H9 (cell line): ENCODE data around the gene COLEC12. TPM values are rescaled to one million over a fixed set of nuclear protein-coding genes. Genes with fewer than 3 reads are reported as not detected.

Source experiments
- DNase-seq: peaks from one replicate; pipeline ENCODE4 v3.0.0-alpha.2; 2017
- H2AFZ ChIP-seq: one replicate; pipeline ENCODE4 v1.6.1; 2013; ENCODE audit warnings: mild to moderate bottlenecking, low read length, control low read depth, moderate library complexity
- H2AK5ac ChIP-seq: 2 replicates; pipeline ENCODE4 v1.6.1; 2013; ENCODE audit warnings: low read length, control low read depth, mixed read lengths; ENCODE audit not compliant: insufficient read length
- H2BK120ac ChIP-seq: one replicate; pipeline ENCODE4 v1.6.1; 2013; ENCODE audit warnings: low read depth, mild to moderate bottlenecking, low read length, control low read depth, inconsistent platforms; ENCODE audit not compliant: poor library complexity, severe bottlenecking
- H2BK12ac ChIP-seq: 2 replicates; pipeline ENCODE4 v1.6.1; 2013; ENCODE audit warnings: low read length, control low read depth, mixed read lengths, low read depth; ENCODE audit not compliant: insufficient read length
- H2BK15ac ChIP-seq: 2 replicates; pipeline ENCODE4 v1.6.1; 2013; ENCODE audit warnings: low read depth, low read length, control low read depth
- H2BK20ac ChIP-seq: one replicate; pipeline ENCODE4 v1.6.1; 2013; ENCODE audit warnings: low read depth, mild to moderate bottlenecking, low read length, control low read depth, inconsistent platforms; ENCODE audit not compliant: poor library complexity, severe bottlenecking
- H2BK5ac ChIP-seq: 2 replicates; pipeline ENCODE4 v1.6.1; 2013; ENCODE audit warnings: low read length, control low read depth, mixed read lengths; ENCODE audit not compliant: insufficient read length
- H3K14ac ChIP-seq: 2 replicates; pipeline ENCODE4 v1.6.1; 2013; ENCODE audit warnings: low read length, control low read depth; ENCODE audit not compliant: insufficient read depth
- H3K18ac ChIP-seq: 2 replicates; pipeline ENCODE4 v1.6.1; 2013; ENCODE audit warnings: low read depth, mild to moderate bottlenecking, mixed read lengths, low read length, control low read depth; ENCODE audit not compliant: insufficient read length
- H3K23ac ChIP-seq: 2 replicates; pipeline ENCODE4 v1.6.1; 2013; ENCODE audit warnings: low read length, control low read depth, mixed read lengths, low read depth; ENCODE audit not compliant: insufficient read length
- H3K23me2 ChIP-seq: 2 replicates; pipeline ENCODE4 v1.6.1; 2013; ENCODE audit warnings: low read depth, mild to moderate bottlenecking, mixed read lengths, low read length, control low read depth; ENCODE audit not compliant: insufficient read length, poor library complexity, severe bottlenecking
- H3K27ac ChIP-seq: 2 replicates; pipeline ENCODE4 v1.5.1; 2013; ENCODE audit warnings: low read length, control low read depth, mixed read lengths, low read depth; ENCODE audit not compliant: insufficient read length
- H3K27me3 ChIP-seq: 2 replicates; pipeline ENCODE4 v1.6.1; 2013; ENCODE audit warnings: low read length, control low read depth, inconsistent platforms; ENCODE audit not compliant: insufficient read depth
- H3K4ac ChIP-seq: 2 replicates; pipeline ENCODE4 v1.6.1; 2013; ENCODE audit warnings: low read depth, mild to moderate bottlenecking, control low read depth, inconsistent platforms, low read length, moderate library complexity
- H3K4me1 ChIP-seq: 2 replicates; pipeline ENCODE4 v1.6.1; 2013; ENCODE audit warnings: low read length, control low read depth, inconsistent platforms; ENCODE audit not compliant: insufficient read depth
- H3K4me2 ChIP-seq: 2 replicates; pipeline ENCODE4 v1.6.1; 2013; ENCODE audit warnings: low read length, control low read depth, mixed read lengths; ENCODE audit not compliant: insufficient read length, insufficient read depth
- H3K56ac ChIP-seq: 2 replicates; pipeline ENCODE4 v1.6.1; 2013; ENCODE audit warnings: low read depth, mild to moderate bottlenecking, mixed read lengths, low read length, control low read depth; ENCODE audit not compliant: insufficient read length
- H3K79me1 ChIP-seq: 2 replicates; pipeline ENCODE4 v1.6.1; 2013; ENCODE audit warnings: low read depth, mild to moderate bottlenecking, moderate library complexity, low read length, control low read depth, inconsistent platforms; ENCODE audit not compliant: insufficient read depth, poor library complexity, severe bottlenecking
- H3K79me2 ChIP-seq: 2 replicates; pipeline ENCODE4 v1.6.1; 2013; ENCODE audit warnings: low read length, control low read depth, inconsistent platforms; ENCODE audit not compliant: insufficient read depth
- H3K9ac ChIP-seq: 2 replicates; pipeline ENCODE4 v1.6.1; 2013; ENCODE audit warnings: low read length, control low read depth, mixed read lengths; ENCODE audit not compliant: insufficient read length; ENCODE audit errors: extremely low read depth
- H3K9me3 ChIP-seq: one replicate; pipeline ENCODE4 v1.6.1; 2013; ENCODE audit warnings: low read depth, low read length, inconsistent platforms; ENCODE audit not compliant: control insufficient read depth
- H3T11ph ChIP-seq: one replicate; pipeline ENCODE4 v1.6.1; 2013; ENCODE audit warnings: mild to moderate bottlenecking, low read length, control low read depth, inconsistent platforms
- H4K20me1 ChIP-seq: one replicate; pipeline ENCODE4 v1.6.1; 2013; ENCODE audit not compliant: control insufficient read depth, insufficient read length, insufficient read depth
- H4K5ac ChIP-seq: 2 replicates; pipeline ENCODE4 v1.6.1; 2013; ENCODE audit warnings: low read depth, mild to moderate bottlenecking, mixed read lengths, low read length, control low read depth; ENCODE audit not compliant: insufficient read length
- H4K8ac ChIP-seq: replicated peaks from 2 replicates; pipeline ENCODE4 v1.6.1; 2013; ENCODE audit warnings: low read length, control low read depth, mixed read lengths, low read depth; ENCODE audit not compliant: insufficient read length
- H4K91ac ChIP-seq: 2 replicates; pipeline ENCODE4 v1.6.1; 2013; ENCODE audit warnings: low read depth, mild to moderate bottlenecking, moderate library complexity, mixed read lengths, low read length, control low read depth; ENCODE audit not compliant: insufficient read length
- H3K27ac Mint-ChIP-seq, 3 experiments: 2 replicates in 2 of 3; 3 replicates in 1 of 3; pipeline ENCODE4 v1.8.0; 2020 to 2021; ENCODE audit warnings: mixed read lengths in 3 of 3, mild to moderate bottlenecking in 1 of 3, moderate library complexity in 1 of 3
- H3K27me3 Mint-ChIP-seq: 2 replicates; pipeline ENCODE4 v1.8.0; 2021; ENCODE audit warnings: low read depth, mild to moderate bottlenecking, moderate library complexity, mixed read lengths
- H3K36me3 Mint-ChIP-seq, 3 experiments: 2 replicates in 2 of 3; 3 replicates in 1 of 3; pipeline ENCODE4 v1.8.0; 2020 to 2021; ENCODE audit warnings: low read depth in 3 of 3, mixed read lengths in 3 of 3; ENCODE audit not compliant: insufficient read depth in 1 of 3
- H3K4me1 Mint-ChIP-seq, 2 experiments: 2 replicates each; pipeline ENCODE4 v1.8.0; 2020; ENCODE audit warnings: mixed read lengths in 2 of 2
- H3K4me3 Mint-ChIP-seq, 2 experiments: 2 replicates in 1 of 2; 3 replicates in 1 of 2; pipeline ENCODE4 v1.8.0; 2020 to 2021; ENCODE audit warnings: mild to moderate bottlenecking in 2 of 2, mixed read lengths in 2 of 2, moderate library complexity in 1 of 2
- H3K9me3 Mint-ChIP-seq, 2 experiments: 2 replicates in 1 of 2; 3 replicates in 1 of 2; pipeline ENCODE4 v1.8.0; 2020; ENCODE audit warnings: mild to moderate bottlenecking in 2 of 2, mixed read lengths in 2 of 2, moderate library complexity in 1 of 2
- CTCF ChIP-seq: fragments of 200-600 bp; sonication (generic); conservative IDR thresholded peaks from 3 replicates; pipeline ENCODE4 v1.8.0; 2021; ENCODE audit warnings: antibody characterized with exemption, mild to moderate bottlenecking
- WGBS: extraction: QIAGEN DNeasy Blood & Tissue Kit; methylation state at CpG from one replicate; pipeline ENCODE4 v1.1.7; 2013; ENCODE audit warnings: missing lambda C conversion rate, low lambda C conversion rate, mixed read lengths; ENCODE audit not compliant: insufficient read length; ENCODE audit errors: extremely low coverage; 5-methylcytosine and 5-hydroxymethylcytosine counted together
- total RNA-seq: library from RNA; stranded (reverse); gene quantifications from 2 replicates; pipeline ENCODE4 v1.2.1, GENCODE V29; 2021

The COLEC12 gene
- total RNA-seq, 1 experiment from 2014 or later, result 0.70 TPM

- WGBS, result no CpG with 5 or more reads among the region's 13 CpGs
- no peaks in the 10 kb centered on the region; the same call in 1 of the 2 replicates for H3K27me3 Mint-ChIP-seq
- H3K56ac ChIP-seq, result no peak overlapping the region
- no peak overlapping the region for H3K4ac ChIP-seq
- H3K79me2 ChIP-seq, result no peaks in the 10 kb centered on the region
- no peak overlapping the region for H4K5ac ChIP-seq
- no peak overlapping the region for H2BK5ac ChIP-seq
- no peak overlapping the region for H2BK12ac ChIP-seq
- H4K20me1 ChIP-seq, result no peaks in the 10 kb centered on the region
- no peak overlapping the region for H2BK120ac ChIP-seq
- H3K4me1 Mint-ChIP-seq, result peaks cover 7 to 11% of the 10 kb centered on the region in 2 experiments
- H4K91ac ChIP-seq, result no peak overlapping the region
- H3K27me3 ChIP-seq, result no peaks in the 10 kb centered on the region
- no peaks in the 10 kb centered on the region for H3K36me3 Mint-ChIP-seq
- H3K79me1 ChIP-seq, result no peaks in the 10 kb centered on the region
- no peak for TF ChIP-seq CTCF
- H3K9me3 ChIP-seq, result no peaks in the 10 kb centered on the region
- H3K18ac ChIP-seq, result no peak overlapping the region
- no peak overlapping the region for H2AFZ ChIP-seq
- no peak overlapping the region for H3K4me2 ChIP-seq
- no peak overlapping the region for H3K9ac ChIP-seq
- H2AK5ac ChIP-seq, result no peak overlapping the region
- H3T11ph ChIP-seq, result no peak overlapping the region
- H3K4me1 ChIP-seq, result no peaks in the 10 kb centered on the region
- H3K23ac ChIP-seq, result no peak overlapping the region
- H3K4me3 Mint-ChIP-seq, result no peak overlapping the region
- no peak overlapping the region for H4K8ac ChIP-seq
- H3K27ac ChIP-seq, result no peak overlapping the region
- no peak overlapping the region for H2BK20ac ChIP-seq
- no peak overlapping the region for H2BK15ac ChIP-seq
- no peaks in the 10 kb centered on the region for H3K23me2 ChIP-seq
- 0 out of 7 replicates have a peak overlapping the region, but pooled peaks of 1 of the 3 experiments have one; percentile 54 for H3K27ac Mint-ChIP-seq
- no peak for DNase-seq
- H3K9me3 Mint-ChIP-seq, result no peaks in the 10 kb centered on the region
- H3K14ac ChIP-seq, result no peak overlapping the region
Measured at GRCh38 chr18:468955-469790, 31.3 kb downstream of the COLEC12 start.
